Mesendoderm (in vitro differentiated cells): ENCODE data around the gene EML2.
"Not testable (repeated sequence)": the region's sequence is repeated elsewhere in the genome, so short reads cannot be mapped to it uniquely, and the experiment has no call there.

Experiments
- DNase-seq: peaks from one replicate; pipeline ENCODE4 v3.0.0; 2013
- H2AK5ac ChIP-seq: 2 replicates; pipeline ENCODE4 v1.6.1; 2013; ENCODE audit warnings: low read length, inconsistent platforms
- H2BK120ac ChIP-seq: 2 replicates; pipeline ENCODE4 v1.6.1; 2013; ENCODE audit warnings: low read depth, mild to moderate bottlenecking, low read length, moderate library complexity, mixed read lengths
- H2BK15ac ChIP-seq: replicated peaks from 2 replicates; pipeline ENCODE4 v1.6.1; 2013; ENCODE audit warnings: low read depth, mild to moderate bottlenecking, moderate library complexity
- H2BK5ac ChIP-seq: 2 replicates; pipeline ENCODE4 v1.6.1; 2013; ENCODE audit warnings: low read length, inconsistent platforms
- H3K18ac ChIP-seq: 2 replicates; pipeline ENCODE4 v1.6.1; 2013; ENCODE audit warnings: mild to moderate bottlenecking, low read length, mixed read lengths
- H3K23ac ChIP-seq: one replicate; pipeline ENCODE4 v1.6.1; 2013; ENCODE audit warnings: low read length
- H3K27ac ChIP-seq: 2 replicates; pipeline ENCODE4 v1.5.1; 2013; ENCODE audit warnings: low read depth, mild to moderate bottlenecking, inconsistent platforms, low read length, moderate library complexity
- H3K27me3 ChIP-seq: 2 replicates; pipeline ENCODE4 v1.6.1; 2013; ENCODE audit warnings: low read length, control low read depth, mild to moderate bottlenecking, inconsistent platforms; ENCODE audit not compliant: insufficient read depth, poor library complexity
- H3K36me3 ChIP-seq: 2 replicates; pipeline ENCODE4 v1.6.1; 2013; ENCODE audit warnings: low read length, inconsistent platforms; ENCODE audit not compliant: control insufficient read depth, insufficient read depth
- H3K4ac ChIP-seq: one replicate; pipeline ENCODE4 v1.6.1; 2013; ENCODE audit warnings: low read depth, mild to moderate bottlenecking, low read length, moderate library complexity
- H3K4me1 ChIP-seq: 2 replicates; pipeline ENCODE4 v1.6.1; 2013; ENCODE audit warnings: low read depth, low read length, inconsistent platforms; ENCODE audit not compliant: control insufficient read depth
- H3K4me2 ChIP-seq: 2 replicates; pipeline ENCODE4 v1.6.1; 2013; ENCODE audit warnings: low read length
- H3K4me3 ChIP-seq: 2 replicates; pipeline ENCODE4 v1.5.1; 2013; ENCODE audit warnings: mild to moderate bottlenecking, low read length
- H3K56ac ChIP-seq: one replicate; pipeline ENCODE4 v1.6.1; 2013; ENCODE audit warnings: low read length
- H3K79me1 ChIP-seq: 2 replicates; pipeline ENCODE4 v1.6.1; 2013; ENCODE audit warnings: low read length, inconsistent platforms
- H3K79me2 ChIP-seq: 2 replicates; pipeline ENCODE4 v1.6.1; 2013; ENCODE audit warnings: mild to moderate bottlenecking, low read length; ENCODE audit not compliant: control insufficient read depth, insufficient read depth
- H3K9ac ChIP-seq: 2 replicates; pipeline ENCODE4 v1.6.1; 2013; ENCODE audit warnings: low read length, inconsistent platforms
- H4K5ac ChIP-seq: one replicate; pipeline ENCODE4 v1.6.1; 2013; ENCODE audit warnings: low read length
- H4K8ac ChIP-seq: one replicate; pipeline ENCODE4 v1.6.1; 2013; ENCODE audit warnings: low read depth, mild to moderate bottlenecking, control low read depth, low read length, moderate library complexity
- WGBS: extraction: QIAGEN DNeasy Blood & Tissue Kit; methylation state at CpG from one replicate; pipeline ENCODE4 v1.1.7; 2013; ENCODE audit warnings: low lambda C conversion rate, missing lambda C conversion rate; ENCODE audit not compliant: insufficient coverage; ENCODE audit errors: extremely low coverage; 5-methylcytosine and 5-hydroxymethylcytosine counted together

Gene EML2

DNA sequence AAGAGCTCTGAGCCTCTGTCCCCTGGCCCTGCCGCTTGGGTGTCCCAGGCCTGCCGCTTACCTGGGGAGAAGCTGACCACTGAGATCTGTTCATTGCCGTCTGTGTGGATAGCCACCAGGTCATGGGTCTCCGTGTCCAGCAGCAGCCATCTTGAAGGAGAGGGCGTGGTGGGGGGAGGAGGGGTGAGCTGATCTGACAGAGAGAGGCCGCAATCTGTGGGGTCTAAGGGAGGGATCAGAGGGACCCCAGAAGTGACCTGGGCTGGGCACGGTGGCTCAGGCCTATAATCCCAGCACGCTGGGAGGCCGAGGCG lies 22.5 kb downstream of the EML2 start:
- Histone ChIP-seq H3K79me1 (no peaks in the 10 kb centered on the region), H3K4me3 (peak overlapping the region; percentile 45), H2BK120ac (no peak overlapping the region), H3K4ac (no peak overlapping the region), H3K4me1 (no peaks in the 10 kb centered on the region), H2AK5ac (no peak overlapping the region), H3K9ac (peak overlapping the region; percentile 87), H3K79me2 (no peaks in the 10 kb centered on the region), H3K18ac (peak overlapping the region; percentile 24), H3K27ac (no peak overlapping the region), H4K8ac (no peak overlapping the region), H3K4me2 (peak overlapping the region; percentile 23), H2BK5ac (peak overlapping the region; percentile 5), H3K56ac (peak overlapping the region; percentile 95), H3K27me3 (no peaks in the 10 kb centered on the region), H4K5ac (no peak overlapping the region), H3K36me3 (peaks cover 4% of the 10 kb centered on the region), H2BK15ac (no peak overlapping the region), H3K23ac (no peak overlapping the region)
- no peak for DNase-seq
- WGBS, result no CpG with 5 or more reads among the region's 10 CpGs

DNA sequence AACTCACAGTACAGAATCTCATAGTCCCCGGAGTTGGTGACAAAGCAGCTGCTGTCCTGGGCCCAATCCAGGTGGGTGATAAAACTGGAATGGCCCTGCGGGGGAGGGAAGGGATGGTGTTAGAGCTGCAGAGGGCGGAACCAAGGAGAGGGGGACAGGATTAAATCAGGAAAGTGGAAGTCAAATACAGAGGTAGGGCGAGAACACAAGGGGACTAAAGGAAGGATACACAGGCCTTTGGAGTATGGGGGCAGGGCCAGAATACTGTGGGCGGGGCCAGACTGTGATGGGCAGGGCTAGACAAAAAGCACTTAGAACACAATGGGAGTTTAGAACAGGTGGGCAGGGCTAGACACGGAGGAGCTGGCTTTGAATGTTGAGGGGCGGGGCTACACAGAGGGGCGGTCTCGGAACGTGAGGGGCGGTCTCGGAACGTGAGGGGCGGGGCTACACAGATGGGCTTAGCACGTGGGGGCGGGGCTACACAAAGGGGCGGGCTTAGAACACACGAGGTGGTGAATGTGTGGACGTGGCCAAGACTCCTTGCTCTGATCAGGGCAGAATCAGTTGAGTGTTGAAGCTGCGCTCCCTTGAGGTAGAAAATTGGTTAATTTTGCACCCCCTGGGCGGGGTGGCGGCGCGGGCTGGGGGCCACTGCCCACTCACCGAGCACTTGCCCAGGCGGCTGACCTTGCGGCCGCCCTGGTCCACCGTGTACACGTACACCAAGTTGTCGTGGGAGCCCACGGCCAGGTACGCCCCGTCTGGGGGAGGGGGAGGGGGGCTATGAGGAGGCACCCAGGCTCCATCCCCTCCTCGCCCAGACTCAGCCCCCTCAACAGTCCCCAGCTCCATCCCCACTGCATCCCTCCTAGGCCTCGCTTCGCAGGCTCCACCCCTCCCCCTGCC lies 23.1 kb downstream of the EML2 start:
- DNase-seq, result peak; percentile 100
- peak overlapping the region; percentile 95 for H3K56ac ChIP-seq
- no peak overlapping the region for H4K8ac ChIP-seq
- no CpG with 5 or more reads among the region's 37 CpGs for WGBS
- peak overlapping the region; percentile 5 for H2BK5ac ChIP-seq
- peak overlapping the region; percentile 87 for H3K9ac ChIP-seq
- no peaks in the 10 kb centered on the region for H3K4me1 ChIP-seq
- peak overlapping the region; percentile 45 for H3K4me3 ChIP-seq
- H3K18ac ChIP-seq, result peak overlapping the region; percentile 35
- peak overlapping the region; percentile 84 for H3K4ac ChIP-seq
- H3K36me3 ChIP-seq, result peaks cover 4% of the 10 kb centered on the region
- peak overlapping the region; percentile 37 for H3K27ac ChIP-seq
- H3K79me1 ChIP-seq, result no peaks in the 10 kb centered on the region
- H2BK15ac ChIP-seq, result no peak overlapping the region
- H2BK120ac ChIP-seq, result no peak overlapping the region
- no peak overlapping the region for H2AK5ac ChIP-seq
- H3K79me2 ChIP-seq, result no peaks in the 10 kb centered on the region
- no peak overlapping the region for H3K23ac ChIP-seq
- H3K4me2 ChIP-seq, result peak overlapping the region; percentile 27
- no peak overlapping the region for H4K5ac ChIP-seq
- no peaks in the 10 kb centered on the region for H3K27me3 ChIP-seq

DNA sequence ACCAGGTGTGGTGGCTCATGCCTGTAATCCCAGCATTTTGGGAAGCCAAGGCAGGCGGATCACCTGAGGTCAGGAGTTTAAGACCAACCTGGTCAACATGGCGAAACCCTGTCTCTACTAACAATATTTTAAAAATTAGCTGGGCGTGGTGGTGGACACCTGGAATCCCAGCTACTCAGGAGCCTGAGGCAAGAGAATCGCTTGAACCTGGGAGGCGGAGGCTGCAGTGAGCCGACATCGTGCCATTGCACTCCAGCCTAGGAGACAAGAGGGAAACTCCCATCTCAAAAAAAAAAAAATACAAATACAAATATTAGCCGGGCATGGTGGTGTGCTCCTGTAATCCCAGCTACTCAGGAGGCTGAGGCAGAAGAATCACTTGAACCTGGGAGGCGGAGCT lies 24.1 kb downstream of the EML2 start:
- H2AK5ac ChIP-seq, H3K79me1 ChIP-seq, H3K4me3 ChIP-seq, DNase-seq, H3K9ac ChIP-seq, H3K27me3 ChIP-seq, H3K27ac ChIP-seq, H2BK5ac ChIP-seq, H3K4ac ChIP-seq, H3K4me2 ChIP-seq, H3K18ac ChIP-seq, H3K23ac ChIP-seq, H2BK120ac ChIP-seq, H3K4me1 ChIP-seq, H2BK15ac ChIP-seq, H4K5ac ChIP-seq, H3K36me3 ChIP-seq, H3K79me2 ChIP-seq, H4K8ac ChIP-seq: not testable (repeated sequence)
- no CpG with 5 or more reads among the region's 9 CpGs for WGBS
- H3K56ac ChIP-seq, result peak overlapping the region; percentile 49

- H3K27me3 ChIP-seq, result no peaks in the 10 kb centered on the region
- no peak overlapping the region for H2AK5ac ChIP-seq
- H3K18ac ChIP-seq, result no peak overlapping the region
- no peak overlapping the region for H3K4ac ChIP-seq
- peaks cover 4% of the 10 kb centered on the region for H3K36me3 ChIP-seq
- H3K23ac ChIP-seq, result no peak overlapping the region
- no peak overlapping the region for H3K4me3 ChIP-seq
- WGBS, result no CpG with 5 or more reads among the region's 10 CpGs
- no peak for DNase-seq
- no peak overlapping the region for H2BK120ac ChIP-seq
- H3K56ac ChIP-seq, result no peak overlapping the region
- no peak overlapping the region for H3K4me2 ChIP-seq
- no peak overlapping the region for H3K27ac ChIP-seq
- no peak overlapping the region for H4K8ac ChIP-seq
- H2BK15ac ChIP-seq, result no peak overlapping the region
- H3K9ac ChIP-seq, result no peak overlapping the region
- no peaks in the 10 kb centered on the region for H3K4me1 ChIP-seq
- no peaks in the 10 kb centered on the region for H3K79me2 ChIP-seq
- no peak overlapping the region for H2BK5ac ChIP-seq
- H4K5ac ChIP-seq, result no peak overlapping the region
- no peaks in the 10 kb centered on the region for H3K79me1 ChIP-seq
Observed at GRCh38 chr19:45613926-45614725, 25.1 kb downstream of the EML2 start.

DNA sequence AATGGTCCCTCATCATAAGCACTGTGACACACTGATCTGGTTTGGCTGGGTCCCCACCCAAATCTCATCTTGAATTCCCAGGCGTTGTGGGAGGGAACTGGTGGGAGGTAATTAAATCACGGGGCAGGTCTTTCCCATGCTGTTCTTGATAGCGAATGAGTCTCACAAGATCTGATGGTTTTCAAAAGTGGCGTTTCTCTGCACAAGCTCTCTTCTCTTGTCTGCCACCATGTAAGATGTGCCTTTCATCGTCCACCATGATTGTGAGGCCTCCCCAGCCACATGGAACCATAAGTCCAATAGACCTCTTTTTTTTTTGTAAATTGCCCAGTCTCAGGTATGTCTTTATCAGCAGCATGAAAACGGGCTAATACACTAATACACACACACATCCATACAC lies 30.2 kb downstream of the EML2 start:
- H3K4me3 ChIP-seq, result no peak overlapping the region
- no peak overlapping the region for H2BK5ac ChIP-seq
- no peak for DNase-seq
- no peak overlapping the region for H3K9ac ChIP-seq
- no peaks in the 10 kb centered on the region for H3K27me3 ChIP-seq
- H3K27ac ChIP-seq, result no peak overlapping the region
- H3K56ac ChIP-seq, result no peak overlapping the region
- no peak overlapping the region for H2BK120ac ChIP-seq
- no peak overlapping the region for H2BK15ac ChIP-seq
- WGBS, result no CpG with 5 or more reads among the region's 6 CpGs
- H4K5ac ChIP-seq, result no peak overlapping the region
- H3K4me1 ChIP-seq, result no peaks in the 10 kb centered on the region
- H3K23ac ChIP-seq, result no peak overlapping the region
- H2AK5ac ChIP-seq, result no peak overlapping the region
- H3K79me2 ChIP-seq, result no peaks in the 10 kb centered on the region
- no peak overlapping the region for H3K18ac ChIP-seq
- H3K4me2 ChIP-seq, result no peak overlapping the region
- no peak overlapping the region for H4K8ac ChIP-seq
- H3K4ac ChIP-seq, result no peak overlapping the region
- H3K79me1 ChIP-seq, result no peaks in the 10 kb centered on the region
- H3K36me3 ChIP-seq, result peaks cover 3% of the 10 kb centered on the region
